Fibroblast of the aortic adventitia (primary cell): ENCODE results near the gene MCCC2. TPM values are rescaled to one million over a fixed set of nuclear protein-coding genes. Genes with fewer than 3 reads are reported as not detected.

Source experiments
- DNase-seq: peaks from one replicate; pipeline ENCODE4 v3.0.0-alpha.2; 2010; ENCODE audit warnings: low read depth
- H3K4me3 ChIP-seq: 2 replicates; pipeline ENCODE4 v1.5.1; 2011; ENCODE audit warnings: low read depth, mild to moderate bottlenecking, control low read depth, low read length, moderate library complexity
- CTCF ChIP-seq: IDR thresholded peaks from 2 replicates; pipeline ENCODE4 v1.5.1; 2011; ENCODE audit warnings: mild to moderate bottlenecking, low read length, control low read depth, inconsistent platforms; ENCODE audit not compliant: insufficient read depth
- total RNA-seq: library from RNA; depleted of rRNA; stranded (reverse); fragments of >200 nt; gene quantifications from 2 replicates; pipeline ENCODE4 v1.2.3, GENCODE V29; 2012; ENCODE audit warnings: low replicate concordance

The MCCC2 gene
- total RNA-seq, 1 donor = 23.3 TPM

- H3K4me3 ChIP-seq = no peak overlapping the region
- no peak for TF ChIP-seq CTCF
- DNase-seq = no peak
Measured at GRCh38 chr5:71615809-71616208, 28.7 kb downstream of the MCCC2 start.

- no peak for TF ChIP-seq CTCF
- H3K4me3 ChIP-seq = no peak overlapping the region
- DNase-seq = no peak
Measured at GRCh38 chr5:71620630-71621029, 33.5 kb downstream of the MCCC2 start.

GRCh38 chr5:71621268-71621667, 34.1 kb downstream of the MCCC2 start:
- TF ChIP-seq CTCF = no peak
- H3K4me3 ChIP-seq = no peak overlapping the region

GRCh38 chr5:71621741-71622140, 34.6 kb downstream of the MCCC2 start:
- H3K4me3 ChIP-seq = no peak overlapping the region
- DNase-seq = no peak
- TF ChIP-seq CTCF = no peak

More at GRCh38 chr5:71621268-71621667, 34.1 kb downstream of the MCCC2 start:
- no peak for DNase-seq

GRCh38 chr5:71623221-71623794, 36.2 kb downstream of the MCCC2 start:
- H3K4me3 ChIP-seq = no peak overlapping the region
- TF ChIP-seq CTCF = no peak
- no peak for DNase-seq

GRCh38 chr5:71629950-71630349, 42.8 kb downstream of the MCCC2 start:
- TF ChIP-seq CTCF = no peak
- H3K4me3 ChIP-seq = no peak overlapping the region
- DNase-seq = no peak

GRCh38 chr5:71631070-71631469, 43.9 kb downstream of the MCCC2 start:
- no peak overlapping the region for H3K4me3 ChIP-seq
- DNase-seq = no peak
- TF ChIP-seq CTCF = no peak
